Caki2 (cell line): ENCODE results near the gene S100P. TPM values are rescaled to one million over a fixed set of nuclear protein-coding genes. Genes with fewer than 3 reads are reported as not detected.
"Not testable (repeated sequence)": the region's sequence is repeated elsewhere in the genome, so short reads cannot be mapped to it uniquely, and the experiment has no call there.

Experiments used
- DNase-seq: peaks from one replicate; pipeline ENCODE4 v3.0.0-alpha.2; 2015; ENCODE audit warnings: low read depth
- in situ Hi-C: cut with HindIII; loops from 2 replicates; pipeline ENCODE4 v1.10.0; 2016; ENCODE audit warnings: low sequenced_read_pairs, low pct_unique_long_range_greater_than_20kb, mixed read lengths
- total RNA-seq: library from RNA; depleted of rRNA; stranded (reverse); fragments of >200 nt; shearing (Covaris generic); gene quantifications from 2 replicates; pipeline ENCODE4 v1.2.3, GENCODE V29; 2014; ENCODE audit warnings: low replicate concordance

The S100P gene
- total RNA-seq, 1 experiment from 2014 or later: not detected

GRCh38 chr4:6671648-6672047 is 22.0 kb upstream of the S100P start:
- in situ Hi-C loops: no loop called here

GRCh38 chr4:6672131-6672530 is 21.5 kb upstream of the S100P start:
- no peak for DNase-seq
- in situ Hi-C loops: no loop called here

More at GRCh38 chr4:6671648-6672047, 22.0 kb upstream of the S100P start:
- DNase-seq: no peak

GRCh38 chr4:6672541-6673190 is 21.0 kb upstream of the S100P start:
- in situ Hi-C loops, DNase-seq: not testable (repeated sequence)

- in situ Hi-C loops: not testable (repeated sequence)
- peak; percentile 76 for DNase-seq
Measured at GRCh38 chr4:6673191-6673659, 20.5 kb upstream of the S100P start.

- in situ Hi-C loops: no loop called here
- DNase-seq: peak; percentile 87
Measured at GRCh38 chr4:6673660-6674499, 19.8 kb upstream of the S100P start.

GRCh38 chr4:6674500-6675149 is 19.1 kb upstream of the S100P start:
- DNase-seq: peak; percentile 60
- in situ Hi-C loops: no loop called here

- in situ Hi-C loops: no loop called here
- no peak for DNase-seq
Measured at GRCh38 chr4:6676722-6677558, 16.7 kb upstream of the S100P start.

- DNase-seq: no peak
- in situ Hi-C loops: no loop called here
Measured at GRCh38 chr4:6680372-6681034, 13.2 kb upstream of the S100P start.

GRCh38 chr4:6681191-6681590 is 12.5 kb upstream of the S100P start:
- in situ Hi-C loops: no loop called here

GRCh38 chr4:6682862-6683590 is 10.7 kb upstream of the S100P start:
- no peak for DNase-seq
- in situ Hi-C loops: no loop called here

More at GRCh38 chr4:6681191-6681590, 12.5 kb upstream of the S100P start:
- DNase-seq: no peak

GRCh38 chr4:6684656-6685055 is 9.0 kb upstream of the S100P start:
- in situ Hi-C loops: no loop called here
- DNase-seq: no peak

GRCh38 chr4:6686104-6686787 is 7.4 kb upstream of the S100P start:
- DNase-seq: no peak
- in situ Hi-C loops: no loop called here

GRCh38 chr4:6687947-6688878 is 5.5 kb upstream of the S100P start:
- DNase-seq: no peak
- in situ Hi-C loops: no loop called here

- in situ Hi-C loops: no loop called here
- peak; percentile 88 for DNase-seq
Measured at GRCh38 chr4:6688879-6689505, 4.7 kb upstream of the S100P start.

- peak; percentile 35 for DNase-seq
- in situ Hi-C loops: no loop called here
Measured at GRCh38 chr4:6689506-6689960, 4.1 kb upstream of the S100P start.
